Parathyroid adenoma (tissue), 2 donors: Measurements from ENCODE around the gene SLC35C1.
A peak's percentile ranks its signal among the peaks of the same experiment; 100 is the strongest.

Source experiments
- H2AFZ ChIP-seq: fragments of 300-600 bp; sonication (generic); one replicate; pipeline ENCODE4 v1.7.0; 2017; ENCODE audit warnings: antibody characterized with exemption, mild to moderate bottlenecking
- H3K27ac ChIP-seq: fragments of 300-600 bp; sonication (generic); one replicate; pipeline ENCODE4 v1.7.0; 2017
- H3K27me3 ChIP-seq: fragments of 300-600 bp; sonication (generic); one replicate; pipeline ENCODE4 v1.7.0; 2017; ENCODE audit warnings: low read length; ENCODE audit not compliant: control insufficient read depth, insufficient read depth
- H3K36me3 ChIP-seq: fragments of 300-600 bp; sonication (generic); one replicate; pipeline ENCODE4 v1.7.0; 2017; ENCODE audit warnings: low read length; ENCODE audit not compliant: control insufficient read depth, insufficient read depth
- H3K4me1 ChIP-seq: fragments of 300-600 bp; sonication (generic); one replicate; pipeline ENCODE4 v1.7.0; 2017; ENCODE audit warnings: control low read depth
- H3K4me2 ChIP-seq: fragments of 300-600 bp; sonication (generic); one replicate; pipeline ENCODE4 v1.7.0; 2017; ENCODE audit warnings: low read length
- H3K4me3 ChIP-seq: fragments of 300-600 bp; sonication (generic); one replicate; pipeline ENCODE4 v1.7.0; 2017; ENCODE audit warnings: low read depth, low read length
- H3K79me2 ChIP-seq: fragments of 300-600 bp; sonication (generic); one replicate; pipeline ENCODE4 v1.7.0; 2017; ENCODE audit warnings: control low read depth
- H3K9ac ChIP-seq: fragments of 300-600 bp; sonication (generic); one replicate; pipeline ENCODE4 v1.7.0; 2017; ENCODE audit warnings: mild to moderate bottlenecking
- H3K9me3 ChIP-seq: fragments of 300-600 bp; sonication (generic); one replicate; pipeline ENCODE4 v1.7.0; 2017; ENCODE audit warnings: low read length; ENCODE audit not compliant: control insufficient read depth
- TF ChIP-seq, protein P1 (sequence below): fragments of 300-600 bp; sonication (generic); IDR thresholded peaks from one replicate; pipeline ENCODE4 v1.7.0; 2017; ENCODE audit warnings: antibody characterized with exemption, mild to moderate bottlenecking
- donor health status: primary hyperparathyroidism.

Gene SLC35C1

DNA sequence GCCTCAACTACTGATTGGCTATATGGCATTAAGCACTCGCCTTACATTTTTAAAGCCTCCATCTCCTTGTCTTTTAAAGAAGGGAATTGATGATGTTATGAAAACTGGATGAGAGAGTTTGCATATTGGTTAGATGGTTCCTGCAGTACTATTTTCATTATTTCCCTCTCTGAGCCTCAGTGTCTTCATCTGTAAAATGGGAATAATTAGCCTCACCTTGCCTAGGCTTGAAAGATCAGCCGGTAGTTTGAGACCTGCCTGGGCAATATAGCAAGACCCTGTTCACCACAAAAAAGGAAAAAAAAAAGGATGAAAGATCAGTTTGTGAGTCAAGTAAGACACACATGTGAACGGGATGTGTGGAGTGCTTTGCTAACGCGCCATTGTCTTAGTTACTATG, 35.0 kb upstream of the SLC35C1 start:
- Histone ChIP-seq H3K27me3 (no peaks in the 10 kb centered on the region), H3K4me1 (no peaks in the 10 kb centered on the region), H3K36me3 (no peaks in the 10 kb centered on the region), H3K27ac (no peak overlapping the region), H3K9ac (no peak overlapping the region), H3K4me3 (no peak overlapping the region), H3K9me3 (no peaks in the 10 kb centered on the region), H3K4me2 (no peak overlapping the region), H3K79me2 (no peaks in the 10 kb centered on the region), H2AFZ (no peak overlapping the region)
- TF ChIP-seq, protein P1, sequence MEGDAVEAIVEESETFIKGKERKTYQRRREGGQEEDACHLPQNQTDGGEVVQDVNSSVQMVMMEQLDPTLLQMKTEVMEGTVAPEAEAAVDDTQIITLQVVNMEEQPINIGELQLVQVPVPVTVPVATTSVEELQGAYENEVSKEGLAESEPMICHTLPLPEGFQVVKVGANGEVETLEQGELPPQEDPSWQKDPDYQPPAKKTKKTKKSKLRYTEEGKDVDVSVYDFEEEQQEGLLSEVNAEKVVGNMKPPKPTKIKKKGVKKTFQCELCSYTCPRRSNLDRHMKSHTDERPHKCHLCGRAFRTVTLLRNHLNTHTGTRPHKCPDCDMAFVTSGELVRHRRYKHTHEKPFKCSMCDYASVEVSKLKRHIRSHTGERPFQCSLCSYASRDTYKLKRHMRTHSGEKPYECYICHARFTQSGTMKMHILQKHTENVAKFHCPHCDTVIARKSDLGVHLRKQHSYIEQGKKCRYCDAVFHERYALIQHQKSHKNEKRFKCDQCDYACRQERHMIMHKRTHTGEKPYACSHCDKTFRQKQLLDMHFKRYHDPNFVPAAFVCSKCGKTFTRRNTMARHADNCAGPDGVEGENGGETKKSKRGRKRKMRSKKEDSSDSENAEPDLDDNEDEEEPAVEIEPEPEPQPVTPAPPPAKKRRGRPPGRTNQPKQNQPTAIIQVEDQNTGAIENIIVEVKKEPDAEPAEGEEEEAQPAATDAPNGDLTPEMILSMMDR: no peak

DNA sequence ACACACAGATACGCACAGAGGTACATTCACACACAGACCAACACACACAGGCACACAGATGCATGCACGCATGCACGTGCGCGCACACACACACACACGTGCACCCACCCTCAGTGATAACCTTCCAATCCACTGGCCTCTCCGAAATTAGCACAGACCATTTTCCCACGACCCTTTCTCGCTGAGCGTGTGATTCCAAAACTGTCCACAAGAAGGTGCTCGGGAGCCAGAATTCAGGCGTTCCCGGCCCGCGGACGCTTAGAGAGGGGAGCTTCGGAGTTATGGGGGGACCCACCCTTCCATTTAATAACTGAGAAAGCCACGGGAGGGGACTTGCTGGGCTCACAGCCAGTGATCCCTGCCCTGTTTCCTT, 33.8 kb upstream of the SLC35C1 start:
- H3K4me1 ChIP-seq: no peaks in the 10 kb centered on the region
- no peaks in the 10 kb centered on the region for H3K79me2 ChIP-seq
- H3K27me3 ChIP-seq: no peaks in the 10 kb centered on the region
- H3K4me2 ChIP-seq: peak overlapping the region; percentile 94
- H2AFZ ChIP-seq: peak overlapping the region; percentile 85
- TF ChIP-seq, protein P1: peak; percentile 78
- no peaks in the 10 kb centered on the region for H3K9me3 ChIP-seq
- no peak overlapping the region for H3K27ac ChIP-seq
- no peaks in the 10 kb centered on the region for H3K36me3 ChIP-seq
- no peak overlapping the region for H3K9ac ChIP-seq
- peak overlapping the region; percentile 61 for H3K4me3 ChIP-seq

DNA sequence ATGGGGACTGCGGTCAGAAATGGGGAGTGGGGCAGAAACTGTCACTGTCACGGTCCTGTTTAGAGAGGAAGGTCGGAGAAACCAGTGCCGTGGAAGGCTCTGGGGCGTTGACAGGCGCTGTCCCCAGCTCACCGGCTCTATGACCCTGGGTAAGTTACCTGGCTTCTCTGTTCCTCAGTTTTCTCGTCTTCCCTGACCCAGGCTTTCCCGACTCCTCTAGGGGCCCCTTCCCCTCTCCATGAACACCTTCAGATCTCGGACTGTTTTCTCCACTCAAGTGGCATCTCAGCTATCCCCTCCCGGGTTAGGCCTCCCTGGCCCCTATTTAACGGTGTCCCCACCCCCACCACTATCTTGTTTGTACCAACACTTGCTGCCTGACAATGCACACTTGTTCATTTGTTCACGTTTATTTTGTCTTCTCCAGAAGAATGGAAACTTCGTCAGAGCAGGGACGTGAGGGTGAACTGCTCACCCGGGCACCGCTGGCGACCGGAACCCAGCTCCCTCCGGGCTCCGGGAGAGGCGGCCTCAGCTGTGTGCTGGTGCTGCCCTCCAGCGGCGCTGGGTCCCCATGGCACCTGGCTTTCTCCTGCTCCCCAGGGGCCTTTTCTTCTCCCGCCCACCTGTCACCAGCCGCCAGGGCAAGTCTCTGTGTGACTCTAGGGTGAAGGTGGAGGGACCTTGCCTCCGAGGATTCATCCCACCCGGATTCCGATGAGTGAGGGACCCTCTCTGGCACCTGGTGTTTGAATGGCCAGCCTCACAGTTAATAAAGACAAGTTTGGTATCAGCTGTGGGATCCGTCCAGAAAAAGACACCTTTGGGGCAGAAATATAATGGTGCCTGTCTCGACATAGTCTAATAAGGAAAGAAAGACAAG, 33.1 kb upstream of the SLC35C1 start:
- Histone ChIP-seq H3K4me2 (peak overlapping the region; percentile 94), H3K36me3 (no peaks in the 10 kb centered on the region), H2AFZ (peak overlapping the region; percentile 85), H3K27ac (peak overlapping the region; percentile 47), H3K4me3 (peak overlapping the region; percentile 61), H3K79me2 (no peaks in the 10 kb centered on the region), H3K4me1 (no peaks in the 10 kb centered on the region), H3K27me3 (no peaks in the 10 kb centered on the region), H3K9me3 (no peaks in the 10 kb centered on the region), H3K9ac (no peak overlapping the region)
- TF ChIP-seq, protein P1: peak; percentile 81

DNA sequence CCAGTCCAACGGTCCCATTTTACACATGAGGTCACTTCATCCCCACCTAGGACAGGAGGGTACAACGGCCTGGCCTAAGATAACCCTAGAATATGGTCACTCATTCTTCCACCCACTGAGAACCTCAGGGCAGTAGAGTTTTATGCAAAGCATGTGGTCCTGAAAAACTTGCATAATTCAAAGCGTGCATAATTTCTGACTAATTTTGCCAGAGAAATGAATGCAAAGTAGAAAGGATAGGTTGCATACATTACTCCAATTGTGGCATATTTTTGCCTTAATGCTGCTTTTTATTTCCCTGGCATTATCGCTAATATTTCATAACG, 32.5 kb upstream of the SLC35C1 start:
- Histone ChIP-seq H3K4me3 (no peak overlapping the region), H3K27ac (no peak overlapping the region)

More for the DNA sequence above, 32.5 kb upstream of the SLC35C1 start:
- Histone ChIP-seq H3K4me1 (no peaks in the 10 kb centered on the region), H3K79me2 (no peaks in the 10 kb centered on the region), H3K9ac (no peak overlapping the region), H2AFZ (no peak overlapping the region), H3K27me3 (no peaks in the 10 kb centered on the region), H3K36me3 (no peaks in the 10 kb centered on the region), H3K4me2 (no peak overlapping the region), H3K9me3 (no peaks in the 10 kb centered on the region)
- TF ChIP-seq, protein P1: no peak
